ENCODE data around the gene OGDHL.

DNA sequence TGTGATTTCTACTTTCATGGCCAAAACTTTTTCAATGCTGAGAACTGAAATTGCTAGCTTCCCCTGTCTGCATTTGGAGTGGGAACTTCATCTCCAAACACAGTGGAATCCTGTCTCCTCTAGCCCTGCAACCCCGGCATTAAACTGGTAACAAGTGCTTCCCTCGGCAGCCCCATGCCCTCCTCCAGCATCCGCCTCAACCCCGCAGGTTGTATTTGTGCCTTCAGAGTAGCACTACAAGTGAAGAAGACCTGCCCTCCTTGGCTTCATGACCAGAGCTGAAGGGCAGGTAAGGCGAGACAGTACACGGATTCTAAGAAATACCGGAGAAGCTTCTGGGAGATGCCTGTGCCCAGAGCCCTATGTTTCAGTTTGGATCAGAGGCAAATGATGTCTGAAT, 65.8 kb downstream of the OGDHL start:
- no peak for TF ChIP-seq NR2F6 (IDR thresholded peaks at IDR 0.05)
- TF ChIP-seq NR2F6 (CRISPR knock-in tag; IDR thresholded peaks at IDR 0.05), result no peak
- no peak for TF ChIP-seq EZH2 (conservative IDR thresholded peaks at IDR 0.05; ENCODE audit: low read depth, low read length)
- TF ChIP-seq, protein P1, sequence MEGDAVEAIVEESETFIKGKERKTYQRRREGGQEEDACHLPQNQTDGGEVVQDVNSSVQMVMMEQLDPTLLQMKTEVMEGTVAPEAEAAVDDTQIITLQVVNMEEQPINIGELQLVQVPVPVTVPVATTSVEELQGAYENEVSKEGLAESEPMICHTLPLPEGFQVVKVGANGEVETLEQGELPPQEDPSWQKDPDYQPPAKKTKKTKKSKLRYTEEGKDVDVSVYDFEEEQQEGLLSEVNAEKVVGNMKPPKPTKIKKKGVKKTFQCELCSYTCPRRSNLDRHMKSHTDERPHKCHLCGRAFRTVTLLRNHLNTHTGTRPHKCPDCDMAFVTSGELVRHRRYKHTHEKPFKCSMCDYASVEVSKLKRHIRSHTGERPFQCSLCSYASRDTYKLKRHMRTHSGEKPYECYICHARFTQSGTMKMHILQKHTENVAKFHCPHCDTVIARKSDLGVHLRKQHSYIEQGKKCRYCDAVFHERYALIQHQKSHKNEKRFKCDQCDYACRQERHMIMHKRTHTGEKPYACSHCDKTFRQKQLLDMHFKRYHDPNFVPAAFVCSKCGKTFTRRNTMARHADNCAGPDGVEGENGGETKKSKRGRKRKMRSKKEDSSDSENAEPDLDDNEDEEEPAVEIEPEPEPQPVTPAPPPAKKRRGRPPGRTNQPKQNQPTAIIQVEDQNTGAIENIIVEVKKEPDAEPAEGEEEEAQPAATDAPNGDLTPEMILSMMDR (CRISPR knock-in tag; IDR thresholded peaks at IDR 0.05), result no peak
- TF ChIP-seq POLR2A (IDR thresholded peaks at IDR 0.05; ENCODE audit: insufficient read depth in 1 of 2, low read depth in 2 of 2, low read length in 2 of 2), result no peak
- TF ChIP-seq TOPORS (CRISPR knock-in tag; IDR thresholded peaks at IDR 0.05), result no peak
- TF ChIP-seq MEIS2 (CRISPR knock-in tag; IDR thresholded peaks at IDR 0.05), result no peak
- TF ChIP-seq, protein P2, sequence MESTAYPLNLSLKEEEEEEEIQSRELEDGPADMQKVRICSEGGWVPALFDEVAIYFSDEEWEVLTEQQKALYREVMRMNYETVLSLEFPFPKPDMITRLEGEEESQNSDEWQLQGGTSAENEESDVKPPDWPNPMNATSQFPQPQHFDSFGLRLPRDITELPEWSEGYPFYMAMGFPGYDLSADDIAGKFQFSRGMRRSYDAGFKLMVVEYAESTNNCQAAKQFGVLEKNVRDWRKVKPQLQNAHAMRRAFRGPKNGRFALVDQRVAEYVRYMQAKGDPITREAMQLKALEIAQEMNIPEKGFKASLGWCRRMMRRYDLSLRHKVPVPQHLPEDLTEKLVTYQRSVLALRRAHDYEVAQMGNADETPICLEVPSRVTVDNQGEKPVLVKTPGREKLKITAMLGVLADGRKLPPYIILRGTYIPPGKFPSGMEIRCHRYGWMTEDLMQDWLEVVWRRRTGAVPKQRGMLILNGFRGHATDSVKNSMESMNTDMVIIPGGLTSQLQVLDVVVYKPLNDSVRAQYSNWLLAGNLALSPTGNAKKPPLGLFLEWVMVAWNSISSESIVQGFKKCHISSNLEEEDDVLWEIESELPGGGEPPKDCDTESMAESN (CRISPR knock-in tag; conservative IDR thresholded peaks at IDR 0.05), result no peak
- TF ChIP-seq NFATC3 (CRISPR knock-in tag; IDR thresholded peaks at IDR 0.05), result no peak
- no peak for TF ChIP-seq ZNF350 (CRISPR knock-in tag; IDR thresholded peaks at IDR 0.05; ENCODE audit: borderline replicate concordance, low read depth)
- no peak for TF ChIP-seq SMC3 (IDR thresholded peaks at IDR 0.05; ENCODE audit: low read length)
- no peak for TF ChIP-seq SYNCRIP (IDR thresholded peaks at IDR 0.05; ENCODE audit: insufficient read depth, low read depth, low read length)
- TF ChIP-seq, protein P3, sequence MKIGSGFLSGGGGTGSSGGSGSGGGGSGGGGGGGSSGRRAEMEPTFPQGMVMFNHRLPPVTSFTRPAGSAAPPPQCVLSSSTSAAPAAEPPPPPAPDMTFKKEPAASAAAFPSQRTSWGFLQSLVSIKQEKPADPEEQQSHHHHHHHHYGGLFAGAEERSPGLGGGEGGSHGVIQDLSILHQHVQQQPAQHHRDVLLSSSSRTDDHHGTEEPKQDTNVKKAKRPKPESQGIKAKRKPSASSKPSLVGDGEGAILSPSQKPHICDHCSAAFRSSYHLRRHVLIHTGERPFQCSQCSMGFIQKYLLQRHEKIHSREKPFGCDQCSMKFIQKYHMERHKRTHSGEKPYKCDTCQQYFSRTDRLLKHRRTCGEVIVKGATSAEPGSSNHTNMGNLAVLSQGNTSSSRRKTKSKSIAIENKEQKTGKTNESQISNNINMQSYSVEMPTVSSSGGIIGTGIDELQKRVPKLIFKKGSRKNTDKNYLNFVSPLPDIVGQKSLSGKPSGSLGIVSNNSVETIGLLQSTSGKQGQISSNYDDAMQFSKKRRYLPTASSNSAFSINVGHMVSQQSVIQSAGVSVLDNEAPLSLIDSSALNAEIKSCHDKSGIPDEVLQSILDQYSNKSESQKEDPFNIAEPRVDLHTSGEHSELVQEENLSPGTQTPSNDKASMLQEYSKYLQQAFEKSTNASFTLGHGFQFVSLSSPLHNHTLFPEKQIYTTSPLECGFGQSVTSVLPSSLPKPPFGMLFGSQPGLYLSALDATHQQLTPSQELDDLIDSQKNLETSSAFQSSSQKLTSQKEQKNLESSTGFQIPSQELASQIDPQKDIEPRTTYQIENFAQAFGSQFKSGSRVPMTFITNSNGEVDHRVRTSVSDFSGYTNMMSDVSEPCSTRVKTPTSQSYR (CRISPR knock-in tag; IDR thresholded peaks at IDR 0.05; ENCODE audit: borderline replicate concordance), result no peak
- no peak for TF ChIP-seq EED (CRISPR knock-in tag; IDR thresholded peaks at IDR 0.05)
- TF ChIP-seq KAT7 (CRISPR knock-in tag; IDR thresholded peaks at IDR 0.05; ENCODE audit: borderline replicate concordance), result no peak
